Measurements from ENCODE around the gene SLC6A4.

Gene SLC6A4

DNA sequence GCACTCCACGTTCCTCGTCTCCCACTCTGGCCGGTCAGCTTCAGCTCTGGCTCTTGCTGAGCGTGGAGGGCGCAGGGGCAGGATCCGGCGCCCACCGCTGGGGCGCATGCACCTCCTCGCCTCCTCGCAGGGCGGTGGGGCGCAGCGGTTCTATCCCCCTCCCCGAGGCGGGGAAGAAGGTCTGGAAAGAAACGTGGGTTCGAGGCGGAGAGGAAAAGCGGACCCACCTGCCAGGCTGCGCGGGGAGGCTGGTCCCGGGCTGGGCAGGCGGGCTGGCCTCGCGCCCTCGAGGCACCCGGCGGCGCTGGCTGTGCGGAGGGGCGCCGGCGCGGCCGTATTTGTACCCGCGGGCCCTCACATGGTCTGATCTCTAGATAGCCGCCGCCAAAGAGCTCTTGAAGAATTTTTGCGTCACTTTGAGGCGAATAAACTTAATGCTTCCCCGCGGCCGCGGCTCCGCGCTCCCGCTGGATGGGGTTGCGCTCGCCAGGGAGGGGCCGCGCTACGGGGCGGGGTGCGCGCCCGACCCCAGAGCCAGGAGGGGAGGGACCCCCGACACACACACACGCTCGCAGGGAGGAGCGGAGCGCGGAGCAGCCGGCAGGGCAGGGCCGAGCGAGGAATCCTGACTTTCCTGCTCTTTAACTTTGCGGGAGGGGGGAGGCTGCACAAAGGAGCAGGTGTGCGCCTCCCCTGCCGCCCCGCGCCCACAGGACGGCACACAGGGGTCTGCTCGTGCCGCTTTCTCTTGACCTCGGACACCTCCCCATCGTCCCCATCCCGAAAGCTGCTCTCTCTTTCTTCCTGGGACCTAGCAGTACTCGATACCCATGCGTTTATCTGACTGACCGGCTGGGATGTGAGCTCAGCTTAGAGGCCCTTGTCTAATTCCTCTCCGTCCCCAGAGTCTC is at the start of gene SLC6A4:
TSS of gene SLC6A4 (minus strand) at position 312 of the 911 bp plus-strand sequence. CDS start 13,739 bp downstream, outside the sequence.
- in situ Hi-C loops (cut with MboI; ENCODE audit: low sequenced_read_pairs), result no loop called here

DNA sequence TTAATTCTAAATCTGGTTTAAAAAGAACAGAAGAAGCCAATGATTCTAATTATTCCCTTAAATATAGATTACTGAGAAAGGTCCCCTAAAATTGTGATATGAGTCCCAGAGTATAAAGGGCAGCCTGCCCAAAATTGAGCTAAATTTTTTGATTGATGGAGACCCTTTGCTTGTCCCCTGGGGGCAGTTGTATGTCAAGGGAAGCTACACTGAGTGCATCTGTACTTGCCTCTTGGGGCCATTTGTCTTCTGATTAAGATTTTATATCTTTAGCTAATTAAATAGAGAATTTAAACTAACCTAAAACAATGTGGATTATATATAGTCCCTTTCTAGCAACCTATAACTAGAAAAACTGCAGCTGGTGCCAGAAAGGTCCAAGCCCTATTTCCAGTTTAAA is 43.7 kb upstream of the SLC6A4 start:
- in situ Hi-C loops (cut with MboI; ENCODE audit: low sequenced_read_pairs), result no loop called here

DNA sequence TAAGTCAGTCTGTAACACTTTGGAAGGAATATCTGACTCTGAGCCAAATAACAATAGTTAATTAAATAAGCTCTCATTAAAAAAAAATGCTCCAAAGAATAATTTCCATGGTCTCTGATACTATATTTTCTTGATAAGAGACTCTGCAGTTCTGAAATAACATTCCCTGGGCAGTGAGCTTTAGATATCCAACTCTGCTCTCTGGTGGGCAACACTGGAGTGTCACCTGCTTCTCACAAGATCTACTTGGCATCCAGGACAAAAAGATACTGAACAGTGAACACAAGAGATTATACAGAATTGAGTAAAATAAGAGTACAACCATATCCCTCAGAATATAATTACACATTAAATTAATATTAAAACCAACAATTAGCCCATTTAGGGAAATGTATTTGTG is 42.5 kb upstream of the SLC6A4 start:
- in situ Hi-C loops (cut with MboI; ENCODE audit: low sequenced_read_pairs), result no loop called here

DNA sequence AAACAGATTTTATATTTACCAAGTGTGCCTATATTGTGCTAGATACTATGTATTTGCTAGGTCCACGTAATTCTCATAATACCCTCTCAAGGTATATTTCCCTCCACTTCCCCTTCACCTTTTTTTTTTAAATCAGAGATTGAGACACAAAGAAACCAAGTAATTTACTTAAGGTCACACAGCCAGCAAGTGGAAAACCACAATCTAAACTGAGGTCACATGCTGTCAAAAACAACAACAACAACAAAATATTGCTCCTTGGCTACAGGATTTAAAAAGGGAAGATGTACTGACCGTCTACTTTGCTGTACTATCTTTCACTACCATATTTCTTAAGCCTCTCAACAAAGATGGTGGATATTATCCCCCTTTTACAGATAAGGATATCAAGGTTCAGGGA is 40.4 kb upstream of the SLC6A4 start:
- in situ Hi-C loops (cut with MboI; ENCODE audit: low sequenced_read_pairs), result no loop called here

DNA sequence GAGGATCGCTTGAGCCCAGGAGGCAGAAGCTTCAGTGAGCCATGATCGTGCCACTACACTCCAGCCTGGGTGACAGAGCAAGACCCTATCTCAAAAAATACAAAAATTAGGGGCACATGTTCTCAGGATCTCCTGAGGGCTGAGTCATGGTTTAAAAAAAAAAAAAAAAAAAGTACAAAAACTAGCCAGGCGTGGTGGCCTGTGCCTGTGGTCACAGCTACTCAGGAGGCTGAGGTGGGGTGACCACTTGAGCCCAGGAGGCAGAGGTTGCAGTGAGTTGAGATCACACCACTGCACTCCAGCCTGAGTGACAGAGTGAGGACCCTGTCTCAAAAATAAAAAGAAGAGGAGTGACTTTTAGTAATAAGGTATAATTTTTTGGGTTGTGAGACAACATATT is 39.4 kb upstream of the SLC6A4 start:
- in situ Hi-C loops (cut with MboI; ENCODE audit: low sequenced_read_pairs), result no loop called here

DNA sequence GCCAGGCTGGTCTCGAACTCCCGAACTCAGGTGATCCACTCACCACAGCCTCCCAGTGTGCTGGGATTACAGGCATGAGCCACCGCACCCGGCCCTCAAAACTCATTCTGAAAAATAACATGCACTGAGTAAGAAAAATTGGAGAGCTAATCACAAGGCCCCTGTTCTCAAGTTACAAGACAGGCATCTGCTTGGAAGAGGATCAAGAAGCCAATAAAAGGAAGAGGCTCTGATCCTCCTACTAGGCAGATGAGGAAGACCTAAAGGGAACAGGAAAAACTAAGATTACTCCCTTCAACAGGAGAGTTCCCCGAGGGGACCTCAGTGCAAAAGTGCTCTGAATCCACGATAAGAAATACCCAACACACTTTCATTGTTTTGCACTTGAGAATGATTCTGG is 37.9 kb upstream of the SLC6A4 start:
- in situ Hi-C loops (cut with MboI; ENCODE audit: low sequenced_read_pairs), result no loop called here

DNA sequence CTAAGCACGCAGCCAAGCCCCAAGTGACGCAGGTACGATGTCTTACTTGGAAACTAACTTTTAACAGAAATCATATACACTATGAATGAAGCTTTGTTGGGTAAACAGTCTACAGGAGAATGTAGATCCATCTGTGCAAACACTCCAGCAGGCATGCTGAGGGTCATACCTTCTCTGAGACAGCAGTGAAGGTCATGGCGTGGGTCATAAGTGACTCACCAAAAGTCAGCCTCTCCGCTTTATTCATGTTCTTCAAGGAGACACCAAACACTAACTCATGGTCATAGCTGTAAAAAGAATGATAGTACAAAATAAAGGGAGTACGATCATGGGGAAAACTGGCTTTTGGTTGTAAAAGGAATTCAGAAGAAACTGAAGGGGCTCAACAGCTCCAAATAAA is 35.6 kb upstream of the SLC6A4 start:
- in situ Hi-C loops (cut with MboI; ENCODE audit: low sequenced_read_pairs), result no loop called here

DNA sequence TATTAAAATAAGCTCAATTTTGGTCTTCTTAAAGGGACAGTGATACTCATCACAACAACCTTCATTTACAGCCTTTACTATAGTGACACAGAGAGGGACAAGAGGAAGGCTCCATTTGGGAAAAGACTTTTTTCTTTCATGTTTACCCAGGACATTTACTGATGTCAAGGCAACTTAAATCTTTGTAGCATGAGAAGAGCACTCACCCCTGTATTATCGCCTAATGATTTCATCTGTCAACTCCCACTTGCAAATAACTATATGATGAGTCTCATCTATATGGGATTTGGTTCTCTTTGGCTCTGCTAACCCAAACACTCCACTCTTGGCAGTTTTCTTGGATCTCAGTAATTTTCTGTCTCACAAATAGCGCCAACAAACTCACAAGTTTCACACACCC is 32.1 kb upstream of the SLC6A4 start:
- in situ Hi-C loops (cut with MboI; ENCODE audit: low sequenced_read_pairs), result no loop called here

DNA sequence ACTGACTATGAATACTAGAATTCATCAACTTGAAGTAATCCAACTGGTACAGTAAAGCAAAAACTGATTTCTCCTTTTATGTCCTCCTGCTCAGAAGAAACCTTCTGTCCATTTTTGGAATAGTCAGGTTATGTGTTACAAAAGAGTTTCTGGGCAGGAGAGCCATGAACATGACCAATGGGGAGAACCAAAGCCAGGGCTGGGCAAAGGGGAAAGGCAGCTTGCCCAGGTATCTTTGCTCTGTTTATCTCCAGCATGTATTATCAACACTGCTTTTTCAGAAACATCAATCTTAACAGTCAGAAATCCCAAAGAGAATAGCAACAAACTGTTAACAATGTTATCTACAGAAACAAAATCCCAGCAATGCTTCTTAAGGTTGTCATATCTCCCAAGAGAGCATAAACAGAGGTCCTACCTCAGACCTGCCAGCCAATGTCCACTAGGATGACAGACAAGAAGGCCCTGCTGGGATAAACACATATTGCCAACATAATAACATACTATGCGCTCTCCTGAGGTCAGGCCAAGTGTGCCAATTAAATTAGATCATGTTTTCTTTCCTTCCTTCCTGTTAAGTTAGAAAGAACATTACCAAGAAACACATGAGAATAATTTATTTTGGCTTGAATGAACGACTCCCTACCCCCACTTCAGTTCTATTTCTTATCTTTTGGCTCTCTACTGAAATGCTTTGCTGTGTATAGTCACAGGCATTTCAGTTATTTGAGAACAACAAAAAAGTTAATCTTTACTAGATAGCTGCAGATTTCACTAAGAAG is 28.2 kb upstream of the SLC6A4 start:
- in situ Hi-C loops (cut with MboI; ENCODE audit: low sequenced_read_pairs), result no loop called here

DNA sequence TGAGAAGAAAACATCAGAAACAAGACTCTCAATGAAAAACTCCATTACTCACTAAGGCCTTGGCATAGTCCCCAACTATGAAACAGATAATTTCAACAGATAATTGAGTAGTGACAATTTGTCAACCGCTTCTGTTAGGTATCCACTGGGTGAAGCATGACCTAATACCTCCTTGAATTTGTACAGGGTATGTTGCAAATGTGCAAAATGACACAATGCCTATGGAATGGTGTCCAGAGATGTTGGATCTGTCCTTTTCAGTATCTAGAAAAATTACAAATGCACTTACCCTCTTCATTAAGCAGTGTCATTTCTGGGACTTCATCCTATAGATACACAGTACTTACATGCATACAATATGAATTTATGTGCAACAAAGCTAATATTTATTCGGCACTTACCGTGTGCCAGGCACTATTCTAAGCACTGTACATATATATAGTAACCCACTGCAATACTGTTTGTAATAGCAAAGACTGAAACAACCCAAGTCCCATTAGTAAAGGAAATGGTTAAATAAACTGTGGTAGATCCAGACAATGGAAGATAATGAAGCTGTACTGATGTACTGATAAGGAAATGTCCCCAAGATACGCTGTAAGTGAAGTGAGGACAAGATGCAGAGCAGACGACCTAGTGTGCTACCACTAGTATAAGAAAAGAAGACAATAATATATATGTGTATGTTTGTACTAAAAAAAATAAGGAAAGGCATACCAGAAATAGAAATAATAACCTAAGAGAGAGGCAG is 21.4 kb upstream of the SLC6A4 start:
- in situ Hi-C loops (cut with MboI; ENCODE audit: low sequenced_read_pairs), result no loop called here

DNA sequence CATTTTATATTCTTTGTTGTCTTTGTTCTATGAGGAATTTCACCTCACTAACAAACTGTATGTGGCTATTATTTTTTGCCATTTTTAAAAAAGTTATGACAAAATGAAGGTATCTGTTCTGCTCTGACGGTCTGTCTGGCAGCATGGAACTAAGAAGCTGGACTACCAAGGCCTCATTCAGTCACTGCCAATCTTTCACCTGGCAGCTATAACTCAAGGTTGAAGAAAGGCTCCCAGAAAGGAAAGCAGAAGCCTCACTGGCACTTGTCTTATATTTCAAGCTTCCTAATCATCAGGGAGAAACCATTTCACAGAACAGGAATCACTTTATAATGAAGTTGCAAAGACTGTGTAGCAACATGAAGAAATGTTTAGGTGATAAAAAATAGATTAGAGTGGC is 18.7 kb upstream of the SLC6A4 start:
- in situ Hi-C loops (cut with MboI; ENCODE audit: low sequenced_read_pairs), result no loop called here

DNA sequence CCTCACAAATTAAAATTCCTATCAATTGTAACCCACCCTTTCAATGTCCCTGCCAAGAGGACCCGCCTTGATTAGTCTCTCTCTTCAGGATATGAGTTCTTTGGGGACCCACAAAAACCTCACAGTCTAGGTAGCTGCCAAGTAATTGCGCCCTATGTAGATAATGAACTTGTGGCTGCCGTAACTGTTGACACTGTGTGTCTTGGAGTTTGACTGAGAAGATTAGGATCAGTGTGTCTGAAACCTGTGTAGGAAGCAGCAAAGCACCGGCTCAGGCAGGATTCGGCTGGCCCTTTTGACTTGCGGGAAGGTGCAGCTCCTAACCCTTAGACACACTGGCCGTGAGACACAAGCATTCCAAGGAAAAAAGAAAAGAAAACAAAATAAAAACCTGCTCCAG is 17.8 kb upstream of the SLC6A4 start:
- in situ Hi-C loops (cut with MboI; ENCODE audit: low sequenced_read_pairs), result no loop called here

DNA sequence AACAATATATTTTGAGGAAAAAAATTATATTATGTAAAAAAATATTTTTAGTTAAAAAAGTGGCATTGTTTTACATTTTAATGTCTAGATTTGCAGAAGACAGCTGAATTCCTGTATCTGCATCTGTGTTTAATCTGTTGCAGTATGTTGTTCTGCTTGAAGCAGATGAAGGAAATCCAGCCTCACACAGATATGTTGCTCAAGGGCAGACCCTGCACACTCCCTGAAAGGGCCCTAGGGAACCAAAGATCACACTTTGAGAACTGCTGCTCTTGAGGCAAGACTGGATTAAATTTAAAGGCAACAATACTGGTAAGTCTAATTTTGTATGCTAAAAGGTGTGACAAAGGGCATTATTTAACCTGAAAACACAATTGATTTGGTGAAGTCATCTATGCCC is 16.4 kb upstream of the SLC6A4 start:
- in situ Hi-C loops (cut with MboI; ENCODE audit: low sequenced_read_pairs), result no loop called here

DNA sequence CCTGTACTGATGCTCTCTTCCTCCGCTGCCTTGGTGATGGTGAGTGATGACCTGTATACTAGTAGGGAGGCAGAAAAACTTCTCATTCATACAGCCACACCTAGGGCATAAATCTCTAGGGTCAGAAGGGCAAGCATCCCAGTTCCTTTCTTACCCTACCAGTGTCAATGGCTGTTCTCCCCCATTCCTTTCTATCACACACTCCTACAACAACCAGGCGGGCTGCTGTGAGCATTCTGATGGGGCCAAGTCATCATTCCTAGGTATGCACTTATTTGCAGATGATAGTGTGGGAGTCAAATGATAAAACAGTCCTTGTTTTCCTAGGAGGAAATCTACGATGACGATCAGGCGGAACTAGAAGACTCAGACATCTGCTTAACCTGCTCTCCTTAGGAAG is 14.0 kb upstream of the SLC6A4 start:
- in situ Hi-C loops (cut with MboI; ENCODE audit: low sequenced_read_pairs), result no loop called here

DNA sequence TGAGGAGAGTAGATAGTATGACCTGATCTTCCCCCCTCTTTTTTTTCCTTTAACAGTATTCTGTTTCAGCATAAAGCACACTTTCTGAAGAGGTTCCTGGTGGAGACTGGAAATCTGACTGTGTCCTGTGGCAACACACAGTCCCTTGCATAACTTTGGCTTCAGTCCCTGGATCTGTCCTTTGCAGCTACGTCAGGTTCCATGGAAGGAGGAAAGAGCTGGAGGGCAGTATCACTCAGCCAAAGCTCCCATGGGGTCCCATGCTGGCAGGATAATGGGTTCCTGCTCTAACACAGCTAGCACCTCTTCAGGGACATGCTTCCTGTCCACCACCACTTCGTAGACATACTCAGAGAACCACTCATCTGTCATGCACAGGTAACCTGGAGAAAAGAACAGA is 13.3 kb upstream of the SLC6A4 start:
- in situ Hi-C loops (cut with MboI; ENCODE audit: low sequenced_read_pairs), result no loop called here

DNA sequence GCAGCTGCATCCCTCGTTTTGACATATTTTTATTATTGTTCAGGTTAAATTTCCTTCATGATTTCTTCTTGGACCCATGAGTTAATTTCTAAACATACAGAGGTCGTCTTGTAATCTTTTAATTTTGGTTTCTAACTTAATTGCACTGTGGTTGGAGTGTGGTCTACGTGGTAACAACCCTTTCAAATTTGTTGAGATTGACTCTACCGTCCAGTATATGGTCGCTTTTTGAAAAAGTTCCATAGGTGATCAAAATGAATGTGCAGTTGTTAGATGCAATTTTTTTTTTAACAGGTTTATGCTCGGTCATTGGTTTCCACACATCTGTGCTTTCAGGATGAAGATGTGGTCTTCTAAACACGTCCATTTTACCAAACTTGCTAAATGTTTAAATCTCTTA is 11.0 kb upstream of the SLC6A4 start:
- in situ Hi-C loops (cut with MboI; ENCODE audit: low sequenced_read_pairs), result no loop called here

DNA sequence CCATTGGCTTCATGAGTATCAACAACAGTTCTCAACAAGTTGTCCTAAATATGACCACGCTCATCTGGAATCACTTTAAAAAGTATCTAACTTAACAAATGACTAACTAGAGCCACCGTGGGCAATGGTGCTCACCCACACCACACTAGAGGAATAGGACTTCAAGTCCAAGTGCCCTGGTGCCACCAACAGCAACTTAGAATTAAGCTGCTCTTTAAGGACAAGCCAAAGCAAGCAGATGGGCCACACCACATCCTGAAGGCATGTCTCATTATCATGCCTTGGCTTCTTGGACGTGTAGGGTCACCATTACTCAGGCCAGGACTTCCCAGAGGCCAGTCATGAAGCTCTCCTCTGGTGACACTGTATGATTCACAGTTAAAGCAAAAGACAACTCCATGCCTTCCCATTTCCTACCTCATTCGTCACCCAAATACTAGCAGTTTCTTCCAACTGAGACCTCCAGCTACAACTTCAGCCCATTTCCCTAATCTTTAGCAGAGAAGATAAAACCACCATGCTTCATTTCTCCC is 9.4 kb upstream of the SLC6A4 start:
- in situ Hi-C loops (cut with MboI; ENCODE audit: low sequenced_read_pairs), result no loop called here

DNA sequence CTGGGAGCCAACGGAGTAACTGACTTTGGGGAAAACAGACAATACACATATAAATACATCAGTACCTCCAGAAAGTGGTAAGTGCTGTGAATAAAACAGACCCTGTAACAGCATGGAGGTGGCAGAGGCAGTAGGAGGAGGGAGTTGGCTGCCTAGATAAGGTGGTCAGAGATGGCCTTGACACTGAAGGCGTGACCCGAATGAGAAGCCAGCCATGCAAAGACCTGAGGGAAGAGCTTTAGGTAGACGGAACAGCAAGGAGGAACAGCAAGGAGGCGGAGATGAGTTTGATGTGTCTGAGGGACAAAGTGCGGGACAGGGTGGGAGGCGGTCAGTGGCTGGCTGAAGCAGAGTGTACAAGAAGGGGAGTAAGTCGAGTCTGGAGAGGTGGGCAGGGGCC is 8.1 kb upstream of the SLC6A4 start:
- in situ Hi-C loops (cut with MboI; ENCODE audit: low sequenced_read_pairs), result no loop called here

DNA sequence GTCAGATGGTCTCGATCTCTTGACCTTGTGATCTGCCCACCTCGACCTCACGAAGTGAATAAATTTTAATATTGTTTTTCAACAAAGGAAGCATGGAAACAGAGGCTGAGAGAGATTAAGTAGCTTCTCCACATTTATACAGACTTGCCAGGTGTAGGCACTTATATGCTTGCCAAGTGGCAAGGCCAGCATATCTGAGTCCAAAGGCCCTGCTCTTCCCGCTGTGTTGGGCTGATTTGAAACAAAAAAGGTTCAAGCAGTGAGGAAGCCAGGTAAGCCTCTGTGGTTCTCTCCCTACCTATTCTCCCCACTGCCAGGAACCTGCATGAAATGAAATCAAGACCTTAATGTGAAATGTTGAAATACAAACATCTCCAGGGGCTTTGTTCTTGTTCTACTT is 7.5 kb upstream of the SLC6A4 start:
- in situ Hi-C loops (cut with MboI; ENCODE audit: low sequenced_read_pairs), result no loop called here

DNA sequence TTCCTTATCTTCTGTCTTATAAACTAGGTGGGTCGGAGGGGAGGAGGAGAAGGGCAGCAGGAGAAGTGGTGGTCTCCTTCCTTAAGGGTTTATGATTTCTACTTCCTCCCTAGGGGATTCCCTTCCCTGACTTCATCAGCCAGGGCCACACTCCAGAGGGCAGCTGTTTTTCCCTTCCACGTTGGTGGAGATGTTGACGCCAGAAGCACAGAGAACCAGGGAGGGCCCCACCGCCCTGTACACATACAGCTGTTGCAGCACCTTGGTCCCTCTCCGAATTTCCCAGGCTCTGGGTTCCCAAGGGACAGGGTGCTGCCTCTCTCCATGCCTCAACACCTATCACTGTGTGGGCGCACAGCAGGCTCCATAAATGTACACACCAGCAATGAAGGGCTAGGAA is 5.6 kb upstream of the SLC6A4 start:
- in situ Hi-C loops (cut with MboI; ENCODE audit: low sequenced_read_pairs), result no loop called here

DNA sequence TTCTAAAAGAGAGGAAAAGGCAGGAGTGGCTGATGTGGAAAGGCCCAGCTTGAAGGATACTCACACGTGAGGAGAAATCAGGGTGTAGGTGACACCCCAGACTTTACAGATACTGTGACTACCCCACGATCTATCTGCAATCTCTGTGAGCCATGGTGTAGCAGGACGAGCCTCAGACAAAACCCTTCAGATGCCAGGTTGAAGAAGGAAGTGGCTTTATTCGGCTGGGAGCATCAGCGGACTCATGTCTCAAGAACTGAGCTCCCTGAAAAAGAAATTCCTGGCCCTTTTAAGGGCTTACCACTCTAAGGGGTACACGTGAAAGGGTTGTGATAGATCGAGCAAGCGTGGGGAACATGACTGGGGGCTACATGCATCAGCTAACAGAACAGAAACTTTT is 4.7 kb upstream of the SLC6A4 start:
- in situ Hi-C loops (cut with MboI; ENCODE audit: low sequenced_read_pairs), result no loop called here
